GM13977 (cell line): ENCODE results near the gene FAM167B.
A peak's percentile ranks its signal among the peaks of the same experiment; 100 is the strongest.

Experiments used
- DNase-seq: peaks from one replicate; pipeline ENCODE4 v3.0.0; 2012; ENCODE audit warnings: low spot score
- in situ Hi-C: fragments of 300-500 bp; cut with MboI; formaldehyde crosslinking; loops from one replicate; pipeline ENCODE4 v1.12.0; 2022; ENCODE audit warnings: low sequenced_read_pairs, low pct_unique_long_range_greater_than_20kb, mixed read lengths, inconsistent platforms; ENCODE audit not compliant: unreplicated experiment
- TF ChIP-seq, protein P1 (sequence below): IDR thresholded peaks from 2 replicates; pipeline ENCODE4 v1.5.1; 2012; ENCODE audit warnings: mild to moderate bottlenecking, control low read depth; ENCODE audit not compliant: insufficient read depth; ENCODE audit errors: extremely low read depth, missing control alignments

The FAM167B gene

DNA sequence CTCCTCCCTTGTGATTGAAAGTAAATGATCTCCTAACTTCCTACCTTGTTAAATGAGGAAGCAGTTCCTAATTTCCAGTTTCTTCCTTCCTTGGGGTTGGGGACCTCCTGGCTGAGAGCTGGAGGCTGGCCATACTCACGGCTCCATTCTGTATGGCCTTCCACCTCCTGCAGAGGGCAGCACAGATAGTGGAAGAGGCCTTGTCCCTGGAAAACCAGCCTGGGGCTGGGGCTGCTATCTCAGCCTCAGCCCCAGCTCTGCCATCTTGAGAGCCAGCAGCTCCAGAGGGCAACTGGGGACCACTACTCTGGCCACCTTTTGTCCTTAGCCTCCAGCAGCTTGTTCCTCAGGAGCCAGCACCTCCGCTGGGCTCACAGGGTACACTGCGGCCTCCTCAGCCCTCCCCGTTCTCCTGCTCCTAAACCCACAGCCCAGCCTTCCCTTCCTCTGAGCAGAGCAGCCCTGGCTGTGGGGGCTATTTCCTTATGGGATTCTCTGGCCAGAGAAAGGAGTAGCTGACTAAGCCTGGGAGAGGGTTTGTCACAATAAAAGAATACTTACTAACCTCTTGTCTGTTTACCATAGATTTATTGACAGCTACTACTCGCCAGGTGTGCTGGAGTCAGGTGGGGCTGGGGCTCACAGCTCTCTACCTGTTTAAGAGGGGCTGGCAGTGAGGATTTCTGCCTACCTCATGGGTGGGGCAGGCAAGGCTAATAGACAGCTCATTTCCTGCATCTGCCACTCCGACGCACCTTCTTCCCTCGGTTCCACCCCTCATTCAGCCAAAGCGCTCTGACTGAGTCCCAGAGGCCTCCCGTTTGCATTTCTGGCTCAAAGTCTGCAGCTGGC lies 31.2 kb upstream of the FAM167B start:
- TF ChIP-seq, protein P1, sequence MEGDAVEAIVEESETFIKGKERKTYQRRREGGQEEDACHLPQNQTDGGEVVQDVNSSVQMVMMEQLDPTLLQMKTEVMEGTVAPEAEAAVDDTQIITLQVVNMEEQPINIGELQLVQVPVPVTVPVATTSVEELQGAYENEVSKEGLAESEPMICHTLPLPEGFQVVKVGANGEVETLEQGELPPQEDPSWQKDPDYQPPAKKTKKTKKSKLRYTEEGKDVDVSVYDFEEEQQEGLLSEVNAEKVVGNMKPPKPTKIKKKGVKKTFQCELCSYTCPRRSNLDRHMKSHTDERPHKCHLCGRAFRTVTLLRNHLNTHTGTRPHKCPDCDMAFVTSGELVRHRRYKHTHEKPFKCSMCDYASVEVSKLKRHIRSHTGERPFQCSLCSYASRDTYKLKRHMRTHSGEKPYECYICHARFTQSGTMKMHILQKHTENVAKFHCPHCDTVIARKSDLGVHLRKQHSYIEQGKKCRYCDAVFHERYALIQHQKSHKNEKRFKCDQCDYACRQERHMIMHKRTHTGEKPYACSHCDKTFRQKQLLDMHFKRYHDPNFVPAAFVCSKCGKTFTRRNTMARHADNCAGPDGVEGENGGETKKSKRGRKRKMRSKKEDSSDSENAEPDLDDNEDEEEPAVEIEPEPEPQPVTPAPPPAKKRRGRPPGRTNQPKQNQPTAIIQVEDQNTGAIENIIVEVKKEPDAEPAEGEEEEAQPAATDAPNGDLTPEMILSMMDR = peak; percentile 89
- in situ Hi-C loops = loop anchor here (10.0 to 25.0 kb wide), 2 partner anchors 99 to 196 kb away; no protein-coding TSS in a partner anchor
- DNase-seq = peak; percentile 61

DNA sequence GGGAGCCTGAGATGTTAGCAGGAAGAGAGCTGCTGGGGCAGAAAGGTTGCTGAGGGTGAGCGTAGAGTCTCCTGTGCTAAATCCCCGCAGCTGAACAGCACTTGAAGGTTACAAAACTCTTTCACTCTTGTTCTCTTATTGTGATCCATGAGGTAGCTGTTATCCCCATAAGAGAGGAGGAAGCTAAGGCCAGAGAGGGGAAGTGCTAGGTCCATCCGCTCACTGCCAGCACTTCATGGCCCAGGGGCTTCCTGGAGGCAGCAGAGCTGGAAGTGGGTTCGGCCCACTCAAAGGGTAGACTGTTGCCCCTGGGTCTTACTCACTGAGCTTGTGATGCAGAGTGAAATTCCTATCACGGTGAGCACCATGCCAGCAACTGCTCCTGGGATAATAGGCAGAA lies 30.5 kb upstream of the FAM167B start:
- no peak for DNase-seq
- TF ChIP-seq, protein P1 = no peak
- in situ Hi-C loops = loop anchor here (10.0 to 25.0 kb wide), 2 partner anchors 98 to 196 kb away; no protein-coding TSS in a partner anchor

DNA sequence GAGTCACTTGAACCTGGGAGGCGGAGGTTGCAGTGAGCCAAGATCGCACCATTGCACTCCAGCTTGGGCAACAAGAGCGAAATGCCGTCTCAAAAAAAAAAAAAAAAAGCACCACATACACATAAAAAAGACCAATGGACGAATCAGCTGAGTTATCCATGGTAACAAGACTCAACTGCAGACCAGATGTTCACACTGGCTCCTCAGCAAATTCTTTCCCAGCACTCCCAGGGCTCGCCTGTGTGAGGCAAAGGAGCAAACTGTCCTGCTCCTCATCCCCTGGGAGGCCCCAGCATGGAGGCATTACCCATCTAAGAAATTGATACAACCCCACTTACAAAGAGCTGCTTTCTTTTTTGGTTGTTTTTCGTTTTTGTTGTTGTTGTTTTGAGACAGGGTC lies 28.0 kb upstream of the FAM167B start:
- no peak for DNase-seq
- in situ Hi-C loops = loop anchor here (10.0 to 25.0 kb wide), 2 partner anchors 96 to 193 kb away; no protein-coding TSS in a partner anchor

DNA sequence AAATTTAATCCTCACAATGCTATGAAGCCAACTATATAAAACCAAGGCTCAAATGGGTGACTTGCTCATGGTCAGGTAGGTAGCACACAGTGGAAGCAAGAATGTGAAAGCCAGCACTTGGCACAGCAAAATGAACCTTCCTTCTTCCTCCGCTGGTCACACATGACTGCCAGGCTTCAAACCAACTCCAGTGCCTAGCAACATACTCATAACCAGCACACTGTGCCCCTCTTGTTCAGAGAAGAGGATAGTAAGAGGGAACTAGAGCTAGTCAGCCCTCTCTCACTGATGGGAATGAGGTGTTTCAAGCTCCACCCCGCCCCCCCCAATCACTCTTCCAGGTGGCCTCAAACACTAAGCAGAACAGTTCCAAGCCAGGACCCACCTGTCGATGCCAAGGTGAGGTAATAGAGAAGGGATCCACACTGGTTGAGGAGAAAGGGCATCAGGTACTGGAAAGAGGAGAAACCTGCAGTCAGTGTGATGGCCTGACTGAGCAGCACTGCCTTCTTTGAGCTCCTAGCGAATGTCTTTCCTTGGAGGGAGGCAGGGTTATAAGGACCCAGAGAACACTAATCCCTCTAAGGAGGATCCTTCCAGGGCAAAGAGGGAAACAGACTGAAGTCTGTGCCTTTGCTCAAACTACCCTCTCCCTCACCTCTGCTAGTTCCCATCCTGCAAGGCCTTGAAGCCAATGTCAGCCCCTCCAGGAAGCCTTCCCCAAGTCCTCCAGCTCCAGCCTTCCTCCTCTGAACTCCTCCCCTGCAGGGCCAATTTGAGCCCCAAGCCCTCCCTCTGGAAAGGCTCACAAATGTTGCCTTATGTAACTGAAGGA lies 26.1 kb upstream of the FAM167B start:
- no peak for DNase-seq
- in situ Hi-C loops = loop anchor here (25.0 kb wide), 1 partner anchor 191 kb away; no protein-coding TSS in a partner anchor
- TF ChIP-seq, protein P1 = no peak

More for the DNA sequence above, 28.0 kb upstream of the FAM167B start:
- TF ChIP-seq, protein P1 = no peak

DNA sequence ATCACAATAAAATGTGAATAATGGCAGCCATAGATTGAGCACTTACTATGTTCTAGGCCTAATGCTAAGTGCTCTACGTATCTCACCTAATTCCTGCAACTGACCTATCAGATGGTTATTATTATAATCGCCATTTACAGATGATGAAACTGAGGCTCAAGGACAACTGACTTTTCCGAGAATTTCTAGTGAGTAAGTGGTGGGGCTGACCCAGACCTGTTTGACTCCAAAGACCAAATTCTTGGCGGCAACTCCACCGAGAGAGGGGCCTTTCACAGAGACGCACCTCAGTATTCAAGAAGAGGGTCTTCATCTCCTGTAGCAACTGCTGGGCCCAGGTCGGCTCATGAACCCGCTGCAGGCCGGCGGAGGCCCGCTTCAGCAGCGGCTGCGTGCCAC lies 25.4 kb upstream of the FAM167B start:
- in situ Hi-C loops = loop anchor here (25.0 kb wide), 1 partner anchor 191 kb away; no protein-coding TSS in a partner anchor
- TF ChIP-seq, protein P1 = no peak
- DNase-seq = no peak
